ENCODE data around the gene BMAL2.
A peak's percentile ranks its signal among the peaks of the same experiment; 100 is the strongest.

GRCh38 chr12:27331291-27331926, 1.2 kb upstream of the BMAL2 start:
- peak; percentile 42; the same call in 1 of the 2 replicates for TF ChIP-seq FOXM1 (IDR thresholded peaks at IDR 0.05; ENCODE audit: borderline replicate concordance, low read depth)
- TF ChIP-seq TAF1 (IDR thresholded peaks at IDR 0.05; ENCODE audit: low read depth) = no peak; the same call in 1 of the 2 replicates
- peak; percentile 36; the same call in 1 of the 2 replicates for TF ChIP-seq EP300 (IDR thresholded peaks at IDR 0.05; ENCODE audit: borderline replicate concordance)

Measured in Ishikawa (cell line).